ENCODE measurements around the gene SVOP. TPM values are rescaled to one million over a fixed set of nuclear protein-coding genes. Genes with fewer than 3 reads are reported as not detected.
A peak's percentile ranks its signal among the peaks of the same experiment; 100 is the strongest.

The SVOP gene
- total and polyA plus RNA-seq, 2 of the 8 experiments (the other 6 are each of a cell fraction or from before 2014, with no cell fraction given), result 0.06 TPM; not detected in 1

DNA sequence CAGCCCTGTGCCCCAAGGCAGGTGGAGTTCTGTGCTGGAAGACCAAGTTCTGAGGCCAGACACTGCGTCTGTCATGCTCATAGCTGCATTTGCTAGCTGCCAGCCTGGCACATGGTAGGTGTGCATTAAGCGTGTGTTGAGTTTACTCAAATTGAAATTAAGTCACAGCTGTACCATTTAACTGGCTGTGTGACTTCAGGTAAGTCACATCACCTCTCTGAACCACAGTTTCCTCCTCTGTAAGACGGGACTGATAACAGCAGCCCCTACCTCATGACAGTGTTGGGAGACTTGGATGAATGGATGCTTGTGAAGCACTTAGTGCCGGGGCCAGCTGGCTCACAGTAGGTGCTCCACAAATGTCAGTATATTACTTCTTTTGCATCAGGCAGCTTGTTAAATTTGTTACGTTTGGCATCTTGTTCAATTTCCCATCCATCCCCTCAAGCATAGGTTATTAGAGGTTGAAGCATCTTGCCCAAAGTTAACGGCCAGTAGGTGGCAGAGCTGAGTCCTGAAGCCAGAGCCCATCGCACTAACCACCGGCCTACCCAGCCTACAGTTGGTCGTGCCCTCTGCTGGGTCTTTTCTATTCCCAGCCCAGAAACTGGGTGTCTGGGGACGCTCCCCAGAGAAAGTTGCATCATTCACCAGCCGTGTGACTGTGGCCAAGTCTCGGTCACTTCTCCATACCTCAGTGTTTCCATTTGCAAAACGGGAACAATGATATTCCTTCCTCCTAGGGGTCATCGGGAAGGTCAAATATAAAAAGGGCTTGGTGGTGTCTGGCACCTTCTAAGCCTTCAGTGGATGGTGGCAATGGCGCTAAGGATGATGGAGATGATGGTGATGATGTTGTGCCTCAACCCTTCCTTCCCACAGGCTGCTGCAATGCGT is 136.5 kb downstream of the SVOP start (continued):
- TF ChIP-seq CTCF (IDR thresholded peaks at IDR 0.05; ENCODE audit: control extremely low read depth in 1 of 3, insufficient read depth in 1 of 3, low read depth in 1 of 3, low read length in 3 of 3) (peak; percentile 73 to 84 (median 77)), SP4 (IDR thresholded peaks at IDR 0.05; ENCODE audit: low read length) (no peak), EP300 (IDR thresholded peaks at IDR 0.05; ENCODE audit: borderline replicate concordance in 1 of 2, low read depth in 2 of 2, low read length in 2 of 2) (no peak), POLR2AphosphoS5 (IDR thresholded peaks at IDR 0.05; ENCODE audit: low read depth, low read length) (no peak), SP2 (IDR thresholded peaks at IDR 0.05; ENCODE audit: low read length) (no peak), SRF (IDR thresholded peaks at IDR 0.05; ENCODE audit: low read depth, low read length) (no peak), SIX5 (IDR thresholded peaks at IDR 0.05; ENCODE audit: low read depth, low read length) (no peak), USF2 (IDR thresholded peaks at IDR 0.05; ENCODE audit: low read length) (no peak), CEBPB (IDR thresholded peaks at IDR 0.05; ENCODE audit: low read depth, low read length) (no peak), PHF8 (conservative IDR thresholded peaks at IDR 0.05; ENCODE audit: low read depth, low read length) (no peak), YY1 (IDR thresholded peaks at IDR 0.05; ENCODE audit: low read depth, low read length) (peak; percentile 57; the same call in 1 of the 2 replicates), JUND (IDR thresholded peaks at IDR 0.05; ENCODE audit: low read length) (no peak), KDM5A (IDR thresholded peaks at IDR 0.05; ENCODE audit: low read length) (no peak), BCL11A (IDR thresholded peaks at IDR 0.05; ENCODE audit: low read depth in 2 of 2, low read length in 2 of 2) (no peak), BACH1 (IDR thresholded peaks at IDR 0.05; ENCODE audit: low read length) (no peak), MAFK (IDR thresholded peaks at IDR 0.05; ENCODE audit: low read depth, low read length) (no peak), RXRA (IDR thresholded peaks at IDR 0.05; ENCODE audit: insufficient read depth, low read depth, low read length) (0 out of 2 replicates have a peak, but pooled peaks have one; percentile 48), ASH2L (IDR thresholded peaks at IDR 0.05; ENCODE audit: low read length) (no peak), TAF1 (IDR thresholded peaks at IDR 0.05; ENCODE audit: low read depth, low read length) (no peak), TCF12 (IDR thresholded peaks at IDR 0.05; ENCODE audit: low read depth, low read length) (no peak), CBX5 (IDR thresholded peaks at IDR 0.05; ENCODE audit: low read depth, low read length) (no peak), CHD1 (IDR thresholded peaks at IDR 0.05; ENCODE audit: low read depth, low read length) (no peak)
